Umbilical cord (tissue), 2 donors: ENCODE measurements around the gene PTPRD. TPM values are rescaled to one million over a fixed set of nuclear protein-coding genes. Genes with fewer than 3 reads are reported as not detected.
A peak's percentile ranks its signal among the peaks of the same experiment; 100 is the strongest.

Source experiments
- DNase-seq: peaks from one replicate; pipeline ENCODE4 v3.0.0-alpha.2; 2015; ENCODE audit warnings: low spot score
- total RNA-seq: library from RNA; depleted of rRNA; stranded (reverse); fragments of >200 nt; gene quantifications from one replicate; pipeline ENCODE4 v1.2.3, GENCODE V29; 2014; ENCODE audit warnings: low replicate concordance; ENCODE audit not compliant: insufficient read depth

PTPRD gene
- total RNA-seq, 1 donor from 2014 or later = 29.1 TPM

- DNase-seq = peak; percentile 43
Measured at GRCh38 chr9:8832955-8833354, 1779.8 kb downstream of the PTPRD start.

GRCh38 chr9:8832386-8832785, 1780.4 kb downstream of the PTPRD start:
- DNase-seq = no peak

GRCh38 chr9:8831568-8831967, 1781.2 kb downstream of the PTPRD start:
- DNase-seq = no peak

- no peak for DNase-seq
Measured at GRCh38 chr9:8826281-8826680, 1786.5 kb downstream of the PTPRD start.

- no peak for DNase-seq
Measured at GRCh38 chr9:8825585-8826147, 1787.1 kb downstream of the PTPRD start.

GRCh38 chr9:8823131-8823895, 1789.5 kb downstream of the PTPRD start:
- DNase-seq = no peak

- no peak for DNase-seq
Measured at GRCh38 chr9:8822667-8823025, 1790.2 kb downstream of the PTPRD start.

GRCh38 chr9:8821910-8822666, 1790.7 kb downstream of the PTPRD start:
- peak; percentile 13 for DNase-seq

GRCh38 chr9:8817335-8817734, 1795.5 kb downstream of the PTPRD start:
- no peak for DNase-seq

GRCh38 chr9:8816361-8816760, 1796.4 kb downstream of the PTPRD start:
- no peak for DNase-seq

- DNase-seq = no peak
Measured at GRCh38 chr9:8815931-8816330, 1796.9 kb downstream of the PTPRD start.

GRCh38 chr9:8815219-8815618, 1797.6 kb downstream of the PTPRD start:
- no peak for DNase-seq

- no peak for DNase-seq
Measured at GRCh38 chr9:8812888-8813287, 1799.9 kb downstream of the PTPRD start.

GRCh38 chr9:8809741-8810140, 1803.1 kb downstream of the PTPRD start:
- DNase-seq = no peak

GRCh38 chr9:8806150-8806549, 1806.7 kb downstream of the PTPRD start:
- DNase-seq = no peak

GRCh38 chr9:8804613-8805012, 1808.2 kb downstream of the PTPRD start:
- no peak for DNase-seq

- DNase-seq = no peak
Measured at GRCh38 chr9:8802242-8802641, 1810.6 kb downstream of the PTPRD start.

GRCh38 chr9:8800196-8800595, 1812.6 kb downstream of the PTPRD start:
- no peak for DNase-seq

- DNase-seq = no peak
Measured at GRCh38 chr9:8799615-8800014, 1813.2 kb downstream of the PTPRD start.

GRCh38 chr9:8799206-8799605, 1813.6 kb downstream of the PTPRD start:
- no peak for DNase-seq

GRCh38 chr9:8784838-8785237, 1828.0 kb downstream of the PTPRD start:
- DNase-seq = peak; percentile 48

- DNase-seq = no peak
Measured at GRCh38 chr9:8783941-8784340, 1828.9 kb downstream of the PTPRD start.

- no peak for DNase-seq
Measured at GRCh38 chr9:8782237-8782636, 1830.6 kb downstream of the PTPRD start.
